Hepatocyte (in vitro differentiated cells): ENCODE results near the gene SLC39A10. TPM values are rescaled to one million over a fixed set of nuclear protein-coding genes. Genes with fewer than 3 reads are reported as not detected.

Experiments
- DNase-seq: peaks from one replicate; pipeline ENCODE4 v3.0.0-alpha.2; 2016; ENCODE audit warnings: low spot score
- H2AFZ ChIP-seq: fragments of 200-600 bp; sonication (generic); 2 replicates; pipeline ENCODE4 v1.6.0; 2016; ENCODE audit warnings: antibody characterized with exemption, mild to moderate bottlenecking
- H3K27ac ChIP-seq: fragments of 200-600 bp; sonication (generic); 2 replicates; pipeline ENCODE4 v1.5.1; 2016; ENCODE audit warnings: mild to moderate bottlenecking
- H3K27me3 ChIP-seq: fragments of 200-600 bp; sonication (generic); 2 replicates; pipeline ENCODE4 v1.6.1; 2016
- H3K36me3 ChIP-seq: fragments of 200-600 bp; sonication (generic); replicated peaks from 2 replicates; pipeline ENCODE4 v1.5.1; 2016; ENCODE audit warnings: low read depth; ENCODE audit not compliant: insufficient read depth
- H3K4me1 ChIP-seq: fragments of 200-600 bp; sonication (generic); 2 replicates; pipeline ENCODE4 v1.5.1; 2016; ENCODE audit warnings: mild to moderate bottlenecking, moderate library complexity; ENCODE audit not compliant: insufficient read depth
- H3K4me2 ChIP-seq: fragments of 200-600 bp; sonication (generic); 2 replicates; pipeline ENCODE4 v1.6.0; 2016
- H3K4me3 ChIP-seq: fragments of 200-600 bp; sonication (generic); 2 replicates; pipeline ENCODE4 v1.5.1; 2016; ENCODE audit warnings: mild to moderate bottlenecking
- H3K79me2 ChIP-seq: fragments of 200-600 bp; sonication (generic); 2 replicates; pipeline ENCODE4 v1.6.0; 2017; ENCODE audit warnings: mild to moderate bottlenecking
- H3K9me2 ChIP-seq: fragments of 200-600 bp; sonication (generic); replicated peaks from 2 replicates; pipeline ENCODE4 v1.6.0; 2017; ENCODE audit warnings: mild to moderate bottlenecking; ENCODE audit not compliant: insufficient read depth
- H3K9me3 ChIP-seq: fragments of 200-600 bp; sonication (generic); 2 replicates; pipeline ENCODE4 v1.5.1; 2016; ENCODE audit warnings: low read depth, mild to moderate bottlenecking
- H4K20me1 ChIP-seq: fragments of 200-600 bp; sonication (generic); 2 replicates; pipeline ENCODE4 v1.6.0; 2016; ENCODE audit warnings: mild to moderate bottlenecking; ENCODE audit not compliant: insufficient read depth, poor library complexity, severe bottlenecking
- EZH2 ChIP-seq: fragments of 200-600 bp; sonication (generic); IDR thresholded peaks from 2 replicates; pipeline ENCODE4 v1.6.1; 2016; ENCODE audit warnings: antibody characterized with exemption, mild to moderate bottlenecking, borderline replicate concordance
- EZH2phosphoT487 ChIP-seq: fragments of 200-600 bp; sonication (generic); IDR thresholded peaks from one replicate; pipeline ENCODE4 v1.6.1; 2018; ENCODE audit warnings: antibody characterized with exemption, mild to moderate bottlenecking, low read depth, moderate library complexity; ENCODE audit not compliant: unreplicated experiment, severe bottlenecking
- WGBS: methylation state at CpG from one replicate; pipeline ENCODE4 v1.1.6; 2016; ENCODE audit warnings: low lambda C conversion rate; ENCODE audit errors: missing lambda C conversion rate; 5-methylcytosine and 5-hydroxymethylcytosine counted together
- polyA plus RNA-seq: library from polyadenylated mRNA; unstranded; fragments of >200 nt; fragmentation: Nextera tagmentation; extraction: Ambion mirVana; gene quantifications from 2 replicates; pipeline ENCODE4 v1.2.1, GENCODE V29; 2016
- total RNA-seq: library from RNA; depleted of rRNA; stranded (reverse); fragments of >200 nt; gene quantifications from 2 replicates; pipeline ENCODE4 v1.2.3, GENCODE V29; 2014
- TF ChIP-seq, protein P1 (sequence below): fragments of 200-600 bp; sonication (generic); IDR thresholded peaks from 2 replicates; pipeline ENCODE4 v1.5.1; 2016; ENCODE audit warnings: antibody characterized with exemption, mild to moderate bottlenecking; ENCODE audit not compliant: poor library complexity

SLC39A10 gene
- total and polyA plus RNA-seq, 2 experiments from 2014 or later = 32.1 to 80.2 TPM

DNA sequence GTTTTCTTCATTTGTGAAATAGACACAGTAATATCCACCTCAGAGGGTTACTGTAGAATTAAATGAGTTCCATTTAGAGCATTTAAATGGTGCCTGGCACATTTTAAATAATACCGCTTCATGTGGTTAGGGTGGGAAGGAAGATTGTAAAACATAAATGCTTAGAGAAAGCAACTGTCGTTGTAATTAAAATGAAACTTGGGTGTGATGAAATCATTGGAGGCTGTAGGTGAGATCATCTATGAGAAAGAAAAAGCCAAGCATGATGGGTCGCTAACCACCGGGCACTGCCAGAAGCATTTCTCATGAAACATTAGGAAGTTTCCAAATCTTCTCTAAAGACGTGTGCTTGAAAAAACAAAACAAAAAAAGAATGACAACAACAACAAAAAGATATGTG, 8.2 kb upstream of the SLC39A10 start:
- Histone ChIP-seq H3K9me2 (no peaks in the 10 kb centered on the region), H3K27me3 (no peaks in the 10 kb centered on the region), H3K79me2 (no peaks in the 10 kb centered on the region), H3K36me3 (no peaks in the 10 kb centered on the region), H3K4me2 (no peak overlapping the region), H2AFZ (no peak overlapping the region), H3K9me3 (no peaks in the 10 kb centered on the region), H3K27ac (no peak overlapping the region), H4K20me1 (no peaks in the 10 kb centered on the region), H3K4me3 (no peak overlapping the region), H3K4me1 (no peaks in the 10 kb centered on the region)
- 95% methylated on average over 5 of the region's 5 CpGs for WGBS
- TF ChIP-seq EZH2 (no peak), EZH2phosphoT487 (no peak)
- TF ChIP-seq, protein P1, sequence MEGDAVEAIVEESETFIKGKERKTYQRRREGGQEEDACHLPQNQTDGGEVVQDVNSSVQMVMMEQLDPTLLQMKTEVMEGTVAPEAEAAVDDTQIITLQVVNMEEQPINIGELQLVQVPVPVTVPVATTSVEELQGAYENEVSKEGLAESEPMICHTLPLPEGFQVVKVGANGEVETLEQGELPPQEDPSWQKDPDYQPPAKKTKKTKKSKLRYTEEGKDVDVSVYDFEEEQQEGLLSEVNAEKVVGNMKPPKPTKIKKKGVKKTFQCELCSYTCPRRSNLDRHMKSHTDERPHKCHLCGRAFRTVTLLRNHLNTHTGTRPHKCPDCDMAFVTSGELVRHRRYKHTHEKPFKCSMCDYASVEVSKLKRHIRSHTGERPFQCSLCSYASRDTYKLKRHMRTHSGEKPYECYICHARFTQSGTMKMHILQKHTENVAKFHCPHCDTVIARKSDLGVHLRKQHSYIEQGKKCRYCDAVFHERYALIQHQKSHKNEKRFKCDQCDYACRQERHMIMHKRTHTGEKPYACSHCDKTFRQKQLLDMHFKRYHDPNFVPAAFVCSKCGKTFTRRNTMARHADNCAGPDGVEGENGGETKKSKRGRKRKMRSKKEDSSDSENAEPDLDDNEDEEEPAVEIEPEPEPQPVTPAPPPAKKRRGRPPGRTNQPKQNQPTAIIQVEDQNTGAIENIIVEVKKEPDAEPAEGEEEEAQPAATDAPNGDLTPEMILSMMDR = no peak
- DNase-seq = no peak

DNA sequence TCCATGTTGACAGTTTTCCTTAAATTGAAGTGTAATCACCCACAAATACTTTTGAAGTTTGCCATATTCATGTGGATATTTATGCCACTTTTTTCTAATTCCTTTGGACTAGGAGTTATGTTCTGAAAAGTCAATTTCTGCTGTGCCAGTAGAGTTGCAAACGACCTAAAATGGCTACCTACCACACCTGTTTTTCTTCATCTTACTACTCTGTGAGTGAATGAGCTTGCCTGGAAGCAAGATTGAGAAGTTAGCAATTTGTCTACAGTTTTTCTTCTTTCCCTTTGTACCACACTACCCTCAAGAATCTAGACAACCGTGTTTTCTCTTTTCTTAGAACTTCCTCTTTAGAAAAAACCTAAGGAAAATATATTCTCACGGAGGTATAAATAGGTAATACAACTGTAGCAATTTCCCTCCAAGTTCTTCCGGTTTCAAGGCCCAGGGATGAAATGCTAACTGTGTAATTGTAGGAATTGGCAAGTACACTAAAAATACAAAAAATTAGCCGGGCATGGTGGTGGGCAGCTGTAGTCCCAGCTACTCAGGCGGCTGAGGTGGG, 7.3 kb upstream of the SLC39A10 start:
- Histone ChIP-seq H3K36me3 (no peaks in the 10 kb centered on the region), H3K27me3 (no peaks in the 10 kb centered on the region), H3K9me3 (no peaks in the 10 kb centered on the region), H3K27ac (no peak overlapping the region), H2AFZ (no peak overlapping the region), H3K79me2 (no peaks in the 10 kb centered on the region), H4K20me1 (no peaks in the 10 kb centered on the region), H3K4me1 (no peaks in the 10 kb centered on the region), H3K9me2 (no peaks in the 10 kb centered on the region), H3K4me2 (no peak overlapping the region), H3K4me3 (no peak overlapping the region)
- DNase-seq = no peak
- WGBS = 83% methylated on average over 6 of the region's 6 CpGs
- no peak for TF ChIP-seq EZH2
- no peak for TF ChIP-seq EZH2phosphoT487
- TF ChIP-seq, protein P1 = no peak

DNA sequence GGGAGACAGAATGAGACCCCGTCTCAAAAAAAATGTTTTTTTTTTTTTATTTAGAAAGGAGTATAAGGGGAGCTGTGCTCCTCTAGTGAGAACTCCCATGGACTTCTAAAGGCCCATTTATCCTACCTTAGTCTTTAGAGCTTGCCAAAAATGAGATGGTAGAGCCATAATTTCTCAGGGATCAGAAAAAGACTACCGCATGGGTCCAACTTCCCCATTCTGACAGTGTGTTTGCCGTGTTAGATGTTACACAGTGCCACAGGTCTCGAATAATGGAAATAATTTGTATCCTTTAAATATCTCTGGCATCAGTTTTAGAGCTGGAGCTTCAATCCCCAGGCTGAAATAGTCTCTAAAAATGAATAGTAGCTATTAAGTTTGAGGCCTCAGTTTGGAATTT, 6.0 kb upstream of the SLC39A10 start:
- no peaks in the 10 kb centered on the region for H3K27me3 ChIP-seq
- no peaks in the 10 kb centered on the region for H3K9me3 ChIP-seq
- no peaks in the 10 kb centered on the region for H3K79me2 ChIP-seq
- H3K27ac ChIP-seq = no peak overlapping the region
- H3K4me3 ChIP-seq = no peak overlapping the region
- no peak overlapping the region for H2AFZ ChIP-seq
- H4K20me1 ChIP-seq = no peaks in the 10 kb centered on the region
- no peaks in the 10 kb centered on the region for H3K36me3 ChIP-seq
- DNase-seq = no peak
- H3K4me1 ChIP-seq = peaks cover under 1% of the 10 kb centered on the region
- no peaks in the 10 kb centered on the region for H3K9me2 ChIP-seq
- no peak overlapping the region for H3K4me2 ChIP-seq
- WGBS = 67% methylated on average over 4 of the region's 4 CpGs
- TF ChIP-seq, protein P1 = no peak
- TF ChIP-seq EZH2phosphoT487 = no peak
- TF ChIP-seq EZH2 = no peak

DNA sequence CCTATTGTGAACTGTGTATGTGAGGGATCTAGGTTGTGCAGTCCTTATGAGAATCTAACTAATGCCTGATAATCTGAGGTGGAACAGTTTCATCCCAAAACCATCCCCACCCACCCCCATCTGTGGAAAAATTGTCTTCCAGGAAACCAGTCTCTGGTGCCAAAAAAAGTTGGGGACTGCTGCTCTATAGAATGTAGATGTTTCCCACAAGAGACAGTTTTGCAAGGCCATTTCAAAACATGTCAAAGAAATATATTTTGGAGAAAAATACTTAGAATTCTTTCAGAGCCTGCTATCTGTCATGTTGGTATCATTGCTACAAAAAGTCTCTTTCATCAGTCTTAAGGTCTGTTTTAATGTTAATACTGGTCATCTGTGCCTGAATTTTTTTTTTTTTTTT, 4.1 kb upstream of the SLC39A10 start:
- no peak overlapping the region for H3K4me3 ChIP-seq
- no peaks in the 10 kb centered on the region for H4K20me1 ChIP-seq
- no peak for DNase-seq
- H3K9me2 ChIP-seq = no peaks in the 10 kb centered on the region
- H3K4me2 ChIP-seq = no peak overlapping the region
- H3K4me1 ChIP-seq = peaks cover 6% of the 10 kb centered on the region
- H2AFZ ChIP-seq = no peak overlapping the region
- TF ChIP-seq EZH2phosphoT487 = no peak
- TF ChIP-seq, protein P1 = no peak
- no peak for TF ChIP-seq EZH2
- no peaks in the 10 kb centered on the region for H3K36me3 ChIP-seq
- H3K9me3 ChIP-seq = no peaks in the 10 kb centered on the region
- no peaks in the 10 kb centered on the region for H3K27me3 ChIP-seq
- peaks cover 6% of the 10 kb centered on the region for H3K79me2 ChIP-seq
- no peak overlapping the region for H3K27ac ChIP-seq
